Measurements from ENCODE around the gene PARD3.
A peak's percentile ranks its signal among the peaks of the same experiment; 100 is the strongest.

The PARD3 gene

DNA sequence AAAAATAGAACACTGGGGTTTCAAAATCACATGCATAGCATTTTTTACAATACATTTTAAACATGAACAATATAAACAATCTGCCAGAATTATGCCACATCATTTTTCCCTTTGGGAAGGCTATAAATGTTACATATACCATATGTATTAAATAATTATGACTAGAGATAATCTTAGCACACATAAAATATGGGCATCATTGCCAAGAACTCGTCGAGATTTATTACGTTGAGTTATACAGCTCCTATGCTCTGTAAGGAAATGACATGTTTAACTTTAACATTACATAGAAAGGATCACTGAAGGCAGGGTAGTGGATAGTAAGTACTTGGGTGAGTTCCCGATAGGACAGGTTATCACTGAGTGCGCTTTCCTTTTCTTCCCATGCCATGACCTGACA is 267.8 kb downstream of the PARD3 start:
- Histone ChIP-seq H3K79me2 (ENCODE audit: control insufficient read depth, insufficient read depth, low read length, unreplicated experiment) (no peaks in the 10 kb centered on the region), H3K4me3 (ENCODE audit: low read depth, low read length) (no peak overlapping the region)

DNA sequence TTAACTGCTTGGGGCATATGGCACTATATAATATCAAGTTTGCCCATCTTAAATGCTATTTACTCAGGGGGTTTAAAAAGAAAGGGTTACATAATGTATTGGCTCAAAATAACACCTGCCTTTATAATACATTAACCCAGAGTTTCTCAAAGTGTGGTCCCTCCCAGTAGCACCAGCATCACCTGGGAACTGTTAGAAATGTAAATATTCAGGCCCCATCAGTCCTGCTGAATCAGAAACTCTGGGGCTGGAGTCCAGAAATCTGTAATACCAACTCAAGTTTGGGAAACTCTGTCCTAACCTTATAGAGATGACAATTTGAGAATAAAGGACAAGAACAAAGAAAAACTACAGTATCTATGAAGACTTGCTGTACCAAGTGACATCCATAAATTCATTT is 270.7 kb downstream of the PARD3 start:
- H3K27ac ChIP-seq (ENCODE audit: low read depth, low read length): no peak overlapping the region
- no peak overlapping the region for H3K4me3 ChIP-seq (ENCODE audit: low read depth, low read length)
- H3K4me1 ChIP-seq (ENCODE audit: control insufficient read depth, insufficient read depth, low read length, unreplicated experiment): no peaks in the 10 kb centered on the region
- no peak overlapping the region for H2AFZ ChIP-seq (ENCODE audit: low read length, unreplicated experiment)
- H3K36me3 ChIP-seq (ENCODE audit: insufficient read depth, low read length): no peaks in the 10 kb centered on the region
- no peaks in the 10 kb centered on the region for H3K27me3 ChIP-seq (ENCODE audit: insufficient read depth, low read length)
- H3K79me2 ChIP-seq (ENCODE audit: control insufficient read depth, insufficient read depth, low read length, unreplicated experiment): no peaks in the 10 kb centered on the region

More for the DNA sequence above, 267.8 kb downstream of the PARD3 start:
- Histone ChIP-seq H3K4me1 (ENCODE audit: control insufficient read depth, insufficient read depth, low read length, unreplicated experiment) (no peaks in the 10 kb centered on the region), H3K27ac (ENCODE audit: low read depth, low read length) (no peak overlapping the region), H3K36me3 (ENCODE audit: insufficient read depth, low read length) (no peaks in the 10 kb centered on the region), H3K27me3 (ENCODE audit: insufficient read depth, low read length) (no peaks in the 10 kb centered on the region), H2AFZ (ENCODE audit: low read length, unreplicated experiment) (no peak overlapping the region)

DNA sequence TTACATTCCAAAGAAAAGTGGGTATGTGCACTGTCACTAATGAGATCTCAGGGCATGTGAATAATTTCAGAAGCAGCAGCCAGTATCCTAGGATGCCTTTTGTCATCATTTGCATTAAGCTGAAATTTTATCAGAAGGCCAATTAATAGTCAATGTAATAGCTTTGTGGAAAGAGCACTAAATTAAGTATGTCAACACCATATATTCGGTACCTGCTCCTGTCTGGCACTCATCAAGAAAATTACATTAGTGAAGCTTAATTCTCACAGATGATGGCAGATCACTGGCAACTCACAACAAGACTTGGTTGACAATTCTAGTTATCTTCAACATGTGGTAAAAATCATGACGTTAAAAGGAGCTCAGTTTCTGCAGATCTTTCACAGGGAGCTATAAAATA is 271.4 kb downstream of the PARD3 start:
- Histone ChIP-seq H3K4me3 (ENCODE audit: low read depth, low read length) (no peak overlapping the region), H3K36me3 (ENCODE audit: insufficient read depth, low read length) (no peaks in the 10 kb centered on the region), H3K27me3 (ENCODE audit: insufficient read depth, low read length) (no peaks in the 10 kb centered on the region), H3K4me1 (ENCODE audit: control insufficient read depth, insufficient read depth, low read length, unreplicated experiment) (peaks cover 3% of the 10 kb centered on the region), H3K27ac (ENCODE audit: low read depth, low read length) (no peak overlapping the region), H3K79me2 (ENCODE audit: control insufficient read depth, insufficient read depth, low read length, unreplicated experiment) (peaks cover 3% of the 10 kb centered on the region), H2AFZ (ENCODE audit: low read length, unreplicated experiment) (no peak overlapping the region)

DNA sequence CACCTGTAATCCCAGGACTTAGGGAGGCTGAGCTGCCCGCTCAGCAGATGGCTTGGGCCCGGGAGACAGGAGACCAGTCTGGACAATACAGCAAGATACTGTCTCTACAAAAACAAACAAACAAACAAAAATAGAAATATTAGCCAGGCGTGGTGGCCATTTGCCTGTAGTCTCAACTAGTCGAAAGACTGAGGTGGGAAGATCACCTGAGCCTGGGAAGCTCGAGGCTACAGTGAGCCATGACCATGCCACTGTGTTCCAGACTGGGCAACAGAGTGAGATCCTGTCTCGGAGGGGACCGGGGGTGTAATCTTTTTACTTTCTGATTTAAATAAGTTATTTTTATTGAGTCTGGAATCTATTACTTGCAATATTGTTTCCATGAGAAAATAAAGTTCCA is 274.6 kb downstream of the PARD3 start:
- Histone ChIP-seq H3K79me2 (ENCODE audit: control insufficient read depth, insufficient read depth, low read length, unreplicated experiment) (peaks cover 11% of the 10 kb centered on the region), H3K4me1 (ENCODE audit: control insufficient read depth, insufficient read depth, low read length, unreplicated experiment) (peaks cover 17% of the 10 kb centered on the region), H3K4me3 (ENCODE audit: low read depth, low read length) (no peak overlapping the region), H3K27me3 (ENCODE audit: insufficient read depth, low read length) (no peaks in the 10 kb centered on the region), H3K36me3 (ENCODE audit: insufficient read depth, low read length) (no peaks in the 10 kb centered on the region), H3K27ac (ENCODE audit: low read depth, low read length) (no peak overlapping the region), H2AFZ (ENCODE audit: low read length, unreplicated experiment) (no peak overlapping the region)

DNA sequence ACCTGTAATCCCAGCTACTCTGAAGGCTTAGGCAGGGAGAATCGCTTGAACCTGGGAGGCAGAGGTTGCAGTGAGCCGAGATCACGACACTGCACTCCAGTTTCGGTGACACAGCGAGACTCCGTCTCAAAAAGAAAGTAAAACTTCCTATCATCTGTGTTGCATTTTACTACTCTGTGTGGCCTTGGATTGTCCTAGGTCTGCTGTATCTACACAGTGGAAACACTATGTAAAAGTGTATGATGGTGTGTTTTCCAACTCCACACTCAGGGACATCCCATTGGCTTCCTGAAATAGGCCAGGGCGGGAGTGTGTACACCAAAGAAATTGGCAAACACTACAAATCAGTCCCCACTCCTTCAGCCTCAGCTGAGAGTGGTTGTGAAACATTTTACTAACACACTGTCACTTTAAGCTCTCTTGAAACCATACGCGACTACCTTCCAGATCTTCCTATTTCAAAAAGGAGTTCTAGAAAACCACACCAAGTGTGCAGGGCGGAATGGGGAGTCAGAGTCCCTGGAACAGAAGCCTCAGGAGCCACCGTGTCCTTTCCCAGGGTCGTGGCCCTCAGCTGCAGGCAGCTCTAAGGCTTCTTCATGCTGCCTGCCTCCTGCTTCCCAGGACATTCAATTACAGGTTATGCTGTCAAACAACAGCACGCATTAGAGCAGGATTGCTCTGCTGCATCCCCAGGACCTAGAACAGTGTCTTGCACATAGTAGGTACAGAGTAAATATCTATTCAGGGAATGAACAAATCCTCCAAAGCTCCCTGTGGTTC is 275.4 kb downstream of the PARD3 start:
- Histone ChIP-seq H3K27ac (ENCODE audit: low read depth, low read length) (peak overlapping the region; percentile 63), H3K4me1 (ENCODE audit: control insufficient read depth, insufficient read depth, low read length, unreplicated experiment) (peaks cover 17% of the 10 kb centered on the region), H3K79me2 (ENCODE audit: control insufficient read depth, insufficient read depth, low read length, unreplicated experiment) (peaks cover 11% of the 10 kb centered on the region), H3K4me3 (ENCODE audit: low read depth, low read length) (peak overlapping the region; percentile 75), H2AFZ (ENCODE audit: low read length, unreplicated experiment) (peak overlapping the region; percentile 49), H3K27me3 (ENCODE audit: insufficient read depth, low read length) (no peaks in the 10 kb centered on the region), H3K36me3 (ENCODE audit: insufficient read depth, low read length) (no peaks in the 10 kb centered on the region)

DNA sequence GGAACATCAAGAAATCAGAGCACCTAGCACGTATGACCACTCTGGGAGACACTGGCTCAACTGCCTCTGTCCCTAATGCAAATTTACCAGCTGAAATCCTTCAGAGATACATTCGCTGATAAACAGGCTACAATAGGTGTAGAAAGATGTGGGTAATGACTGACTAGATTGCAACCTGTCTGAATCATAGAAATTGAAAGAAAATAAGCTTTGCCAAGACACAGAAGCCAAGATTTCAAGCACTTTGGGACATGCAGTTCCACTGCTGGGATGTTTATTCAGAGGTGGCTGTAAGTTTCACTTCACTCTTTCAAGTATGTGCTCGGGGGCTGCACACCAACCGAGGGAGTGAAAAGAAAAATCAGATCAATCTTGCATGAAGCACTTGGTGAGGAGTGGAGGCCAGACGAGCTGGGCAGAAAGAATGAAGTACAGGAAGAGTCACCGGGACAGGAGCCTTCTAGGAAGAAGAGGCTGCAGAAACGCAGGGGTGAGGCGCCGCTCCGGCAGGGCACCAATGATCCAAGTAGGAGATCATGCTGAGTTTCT is 276.7 kb downstream of the PARD3 start:
- Histone ChIP-seq H3K27me3 (ENCODE audit: insufficient read depth, low read length) (no peaks in the 10 kb centered on the region), H3K79me2 (ENCODE audit: control insufficient read depth, insufficient read depth, low read length, unreplicated experiment) (peaks cover 11% of the 10 kb centered on the region), H3K27ac (ENCODE audit: low read depth, low read length) (peak overlapping the region; percentile 63; the same call in 1 of the 2 replicates), H3K4me1 (ENCODE audit: control insufficient read depth, insufficient read depth, low read length, unreplicated experiment) (peaks cover 17% of the 10 kb centered on the region), H3K36me3 (ENCODE audit: insufficient read depth, low read length) (no peaks in the 10 kb centered on the region), H2AFZ (ENCODE audit: low read length, unreplicated experiment) (no peak overlapping the region), H3K4me3 (ENCODE audit: low read depth, low read length) (peak overlapping the region; percentile 75)

DNA sequence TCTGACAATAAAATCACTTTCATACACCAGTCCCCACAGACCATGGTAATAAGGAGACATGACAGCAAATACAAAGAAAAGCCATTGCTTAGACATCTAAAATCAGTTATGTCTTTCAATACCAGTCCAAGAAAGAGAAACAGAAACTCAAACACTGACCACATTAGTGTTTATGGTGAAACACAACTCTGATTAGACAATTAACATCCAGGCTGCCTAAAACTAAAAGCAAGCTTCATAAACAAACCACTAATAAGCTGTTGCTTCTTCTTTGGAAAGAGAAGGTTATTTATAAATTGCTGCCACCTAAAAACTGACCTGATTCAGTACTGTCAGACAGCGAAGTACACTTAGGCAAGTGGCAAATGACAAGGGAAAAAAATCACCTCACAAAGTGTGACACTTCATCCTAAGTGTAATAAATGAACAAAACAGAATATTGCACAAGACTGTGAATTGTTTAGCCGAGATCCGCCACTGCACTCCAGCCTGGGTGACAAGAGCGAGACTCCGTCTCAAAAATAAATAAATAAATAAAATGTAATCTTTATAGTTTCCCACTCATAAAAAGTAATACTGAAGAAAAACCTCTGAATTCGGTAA is 277.4 kb downstream of the PARD3 start:
- Histone ChIP-seq H3K79me2 (ENCODE audit: control insufficient read depth, insufficient read depth, low read length, unreplicated experiment) (peaks cover 11% of the 10 kb centered on the region), H2AFZ (ENCODE audit: low read length, unreplicated experiment) (no peak overlapping the region), H3K27ac (ENCODE audit: low read depth, low read length) (0 out of 2 replicates have a peak overlapping the region, but pooled peaks have one; percentile 63), H3K27me3 (ENCODE audit: insufficient read depth, low read length) (no peaks in the 10 kb centered on the region), H3K36me3 (ENCODE audit: insufficient read depth, low read length) (no peaks in the 10 kb centered on the region), H3K4me1 (ENCODE audit: control insufficient read depth, insufficient read depth, low read length, unreplicated experiment) (peaks cover 17% of the 10 kb centered on the region), H3K4me3 (ENCODE audit: low read depth, low read length) (peak overlapping the region; percentile 75; the same call in 1 of the 2 replicates)

DNA sequence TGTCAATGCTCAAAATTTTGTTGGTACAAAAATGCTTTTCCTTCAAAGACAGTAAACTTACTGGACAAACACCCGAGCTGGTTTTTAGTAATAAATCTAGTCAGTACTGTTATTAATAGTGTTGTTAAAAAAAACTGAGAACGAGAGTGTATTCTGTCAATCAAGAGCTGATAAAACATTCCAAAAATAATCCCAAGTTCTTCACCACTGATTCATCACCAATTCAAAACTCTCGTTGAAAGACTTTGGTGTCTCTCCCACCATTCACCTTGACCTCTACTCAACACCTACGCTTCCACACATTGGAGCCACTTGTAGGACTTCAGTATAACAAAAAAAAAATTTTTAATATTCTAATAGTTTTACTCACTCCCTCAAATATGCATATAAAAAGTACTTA is 279.2 kb downstream of the PARD3 start:
- peaks cover 11% of the 10 kb centered on the region for H3K79me2 ChIP-seq (ENCODE audit: control insufficient read depth, insufficient read depth, low read length, unreplicated experiment)

DNA sequence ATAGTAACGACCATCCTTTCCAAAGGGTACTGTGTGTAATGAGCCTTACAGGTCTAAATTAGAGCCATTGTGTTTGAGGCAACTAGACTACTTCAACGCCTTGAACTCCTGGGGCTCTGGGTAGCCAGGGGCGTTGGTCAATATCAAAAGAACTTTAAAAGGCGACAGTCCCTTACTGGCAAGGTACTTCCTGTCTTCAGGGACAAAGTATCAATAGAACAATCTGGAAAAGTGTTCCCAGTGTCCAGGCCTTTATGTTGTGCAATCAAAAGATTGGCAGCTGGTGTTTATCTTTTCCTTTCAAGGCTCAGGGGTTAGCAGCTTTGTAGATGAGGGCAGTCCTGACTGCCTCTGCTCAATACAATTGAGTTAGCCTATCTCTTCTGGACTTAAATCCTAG is 284.3 kb downstream of the PARD3 start:
- no peaks in the 10 kb centered on the region for H3K36me3 ChIP-seq (ENCODE audit: insufficient read depth, low read length)
- peaks cover 31% of the 10 kb centered on the region for H3K4me1 ChIP-seq (ENCODE audit: control insufficient read depth, insufficient read depth, low read length, unreplicated experiment)
- H3K4me3 ChIP-seq (ENCODE audit: low read depth, low read length): no peak overlapping the region
- no peak overlapping the region for H2AFZ ChIP-seq (ENCODE audit: low read length, unreplicated experiment)
- H3K79me2 ChIP-seq (ENCODE audit: control insufficient read depth, insufficient read depth, low read length, unreplicated experiment): no peaks in the 10 kb centered on the region
- H3K27ac ChIP-seq (ENCODE audit: low read depth, low read length): no peak overlapping the region
- no peaks in the 10 kb centered on the region for H3K27me3 ChIP-seq (ENCODE audit: insufficient read depth, low read length)

More for the DNA sequence above, 279.2 kb downstream of the PARD3 start:
- Histone ChIP-seq H3K36me3 (ENCODE audit: insufficient read depth, low read length) (no peaks in the 10 kb centered on the region), H3K27me3 (ENCODE audit: insufficient read depth, low read length) (no peaks in the 10 kb centered on the region), H3K4me3 (ENCODE audit: low read depth, low read length) (no peak overlapping the region), H3K4me1 (ENCODE audit: control insufficient read depth, insufficient read depth, low read length, unreplicated experiment) (peaks cover 17% of the 10 kb centered on the region), H2AFZ (ENCODE audit: low read length, unreplicated experiment) (no peak overlapping the region), H3K27ac (ENCODE audit: low read depth, low read length) (no peak overlapping the region)

DNA sequence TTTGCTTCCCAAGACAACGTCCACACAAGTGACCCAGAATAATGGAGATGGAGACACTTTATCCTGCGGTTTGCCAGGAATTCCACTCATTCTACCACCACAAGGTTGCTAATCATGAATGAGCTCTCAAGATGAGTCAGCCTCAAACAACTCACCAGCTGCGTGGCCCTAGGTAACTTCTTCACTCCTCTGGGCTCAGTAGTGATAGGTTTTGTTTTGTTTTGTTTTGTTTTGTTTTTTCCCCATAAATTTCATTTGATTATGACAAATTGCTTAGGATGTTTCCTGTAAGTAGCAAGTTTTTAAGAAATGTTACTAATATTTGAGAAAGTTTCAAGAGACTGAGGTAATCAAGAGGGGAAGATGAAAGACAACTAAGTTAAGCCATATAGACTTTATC is 286.8 kb downstream of the PARD3 start:
- H3K4me1 ChIP-seq (ENCODE audit: control insufficient read depth, insufficient read depth, low read length, unreplicated experiment): peaks cover 31% of the 10 kb centered on the region
- H2AFZ ChIP-seq (ENCODE audit: low read length, unreplicated experiment): no peak overlapping the region
- no peaks in the 10 kb centered on the region for H3K36me3 ChIP-seq (ENCODE audit: insufficient read depth, low read length)
- peaks cover 18% of the 10 kb centered on the region for H3K79me2 ChIP-seq (ENCODE audit: control insufficient read depth, insufficient read depth, low read length, unreplicated experiment)
- peak overlapping the region; percentile 57; the same call in 1 of the 2 replicates for H3K4me3 ChIP-seq (ENCODE audit: low read depth, low read length)
- peak overlapping the region; percentile 96 for H3K27ac ChIP-seq (ENCODE audit: low read depth, low read length)
- no peaks in the 10 kb centered on the region for H3K27me3 ChIP-seq (ENCODE audit: insufficient read depth, low read length)
